ENCODE results near the gene ASXL2. TPM values are rescaled to one million over a fixed set of nuclear protein-coding genes. Genes with fewer than 3 reads are reported as not detected.
"Not testable (repeated sequence)": the region's sequence is repeated elsewhere in the genome, so short reads cannot be mapped to it uniquely, and the experiment has no call there.

ASXL2 gene
- total RNA-seq, 1 donor from 2014 or later: 4.7 TPM

- no peak for DNase-seq
Measured at GRCh38 chr2:25735835-25736234, 142.5 kb downstream of the ASXL2 start.

DNA sequence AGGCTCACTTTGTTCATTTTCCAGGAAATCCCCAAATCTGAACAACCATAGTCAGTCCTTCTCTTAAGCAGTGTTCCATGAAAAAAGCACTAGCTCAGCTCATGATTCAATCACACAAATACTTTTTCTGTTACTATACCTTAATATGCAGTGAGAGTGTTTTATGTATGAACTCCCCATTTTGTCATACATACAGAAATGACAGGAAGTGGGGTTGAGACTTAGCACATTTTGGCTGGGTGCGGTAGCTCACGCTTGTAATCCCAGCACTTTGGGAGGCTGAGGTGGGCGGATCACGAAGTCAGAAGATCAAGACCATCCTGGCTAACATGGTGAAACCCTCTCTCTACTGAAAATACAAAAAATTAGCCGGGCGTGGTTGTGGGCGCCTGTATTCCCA is 149.7 kb downstream of the ASXL2 start:
- DNase-seq: no peak

DNA sequence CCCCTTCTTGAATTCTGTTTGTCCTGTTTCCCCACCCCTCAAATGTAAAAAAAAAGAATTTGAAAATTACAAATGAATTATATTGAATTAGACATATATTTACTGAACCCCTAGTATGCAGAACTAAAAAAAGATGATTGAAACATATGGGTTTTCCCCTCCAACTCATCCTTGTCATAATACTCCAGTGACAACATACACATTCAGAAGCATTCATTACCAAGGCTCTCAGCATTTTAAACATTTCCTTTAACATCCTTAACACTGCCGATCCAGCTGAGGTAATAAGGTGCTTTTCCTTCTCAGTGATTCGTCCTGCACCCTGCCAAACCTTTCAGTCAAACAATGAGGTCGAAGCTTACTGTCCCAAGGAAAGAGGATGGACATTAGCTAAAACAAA is 151.8 kb downstream of the ASXL2 start:
- no peak for DNase-seq

DNA sequence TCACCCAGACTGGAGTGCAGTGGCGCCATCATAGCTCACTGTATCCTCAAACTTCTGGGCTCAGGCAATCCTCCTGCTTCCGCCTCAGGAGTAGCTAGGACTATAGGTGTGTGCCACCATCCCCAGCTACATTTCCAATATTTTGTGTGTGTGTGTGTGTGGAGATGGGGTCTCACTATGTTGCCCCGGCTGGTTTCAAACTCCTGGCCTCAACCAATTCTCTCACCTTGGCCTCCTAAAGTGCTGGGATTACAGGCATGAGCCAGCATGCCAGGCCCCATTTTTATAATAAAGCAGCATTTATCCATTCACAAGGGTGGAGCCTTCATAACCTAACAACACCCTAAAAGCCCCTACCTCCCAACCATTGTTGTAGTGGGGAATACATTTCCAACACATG is 152.4 kb downstream of the ASXL2 start:
- no peak for DNase-seq

DNA sequence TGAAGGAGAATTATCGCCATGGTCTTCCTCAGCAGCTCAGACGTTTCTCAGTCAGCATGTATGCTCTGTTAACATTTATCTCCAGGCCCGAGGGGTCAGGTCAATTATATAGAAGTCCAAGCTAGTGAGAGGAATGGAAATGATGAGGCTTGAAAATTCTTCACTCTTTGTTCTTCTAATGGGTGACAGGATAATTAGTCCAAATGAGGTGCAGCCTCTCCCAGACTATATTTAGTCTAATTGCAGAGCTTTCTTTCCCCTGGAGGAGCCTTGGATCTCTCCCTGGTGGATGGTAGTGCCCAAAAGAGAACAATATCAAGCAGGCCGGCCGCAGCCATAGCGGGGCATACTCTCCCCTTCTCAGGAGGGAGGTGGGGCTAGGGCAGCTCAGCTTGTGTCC is 153.5 kb downstream of the ASXL2 start:
- no peak for DNase-seq

- no peak for DNase-seq
Measured at GRCh38 chr2:25722224-25722623, 156.1 kb downstream of the ASXL2 start.

DNA sequence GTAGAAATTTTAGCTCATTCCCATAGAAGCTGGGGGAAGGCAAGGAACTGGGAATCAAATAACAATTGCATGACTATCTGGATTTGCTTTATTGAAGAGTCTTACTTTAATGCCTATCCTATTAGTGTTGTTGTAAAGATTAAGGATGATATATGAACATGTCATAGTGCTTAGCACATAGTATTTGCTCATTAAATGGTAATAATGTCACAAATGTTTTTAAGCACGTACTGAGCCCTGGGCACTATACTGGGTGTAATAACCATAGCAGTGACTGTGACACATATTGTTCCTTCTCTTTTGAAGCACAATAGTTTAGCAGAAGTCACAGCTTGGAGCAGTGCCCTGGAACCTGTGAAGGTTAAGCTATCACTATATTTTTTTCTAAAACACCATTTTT is 157.7 kb downstream of the ASXL2 start:
- no peak for DNase-seq

- no peak for DNase-seq
Measured at GRCh38 chr2:25714740-25715139, 163.5 kb downstream of the ASXL2 start.

GRCh38 chr2:25712455-25712854 is 165.8 kb downstream of the ASXL2 start:
- DNase-seq: no peak

- no peak for DNase-seq
Measured at GRCh38 chr2:25711675-25712354, 166.5 kb downstream of the ASXL2 start.

GRCh38 chr2:25710750-25711149 is 167.5 kb downstream of the ASXL2 start:
- no peak for DNase-seq

DNA sequence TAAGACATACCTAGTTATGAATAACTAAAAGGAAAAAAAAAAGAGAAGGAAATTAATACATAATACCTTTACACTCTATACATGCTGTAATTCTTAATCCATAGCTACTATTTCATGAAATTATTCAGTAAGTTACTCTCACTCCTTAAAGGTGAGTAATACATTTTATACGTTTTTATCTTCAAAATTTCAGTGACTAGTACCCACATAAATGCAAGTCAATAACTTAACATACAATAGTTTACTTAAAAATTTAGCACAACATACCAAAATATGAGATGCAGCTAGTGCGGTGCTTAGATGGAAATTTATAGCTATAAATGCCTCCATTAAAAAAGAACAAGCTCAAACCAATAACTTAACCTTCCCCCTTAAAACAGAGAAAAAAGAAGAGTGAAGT is 168.9 kb downstream of the ASXL2 start:
- DNase-seq: no peak

DNA sequence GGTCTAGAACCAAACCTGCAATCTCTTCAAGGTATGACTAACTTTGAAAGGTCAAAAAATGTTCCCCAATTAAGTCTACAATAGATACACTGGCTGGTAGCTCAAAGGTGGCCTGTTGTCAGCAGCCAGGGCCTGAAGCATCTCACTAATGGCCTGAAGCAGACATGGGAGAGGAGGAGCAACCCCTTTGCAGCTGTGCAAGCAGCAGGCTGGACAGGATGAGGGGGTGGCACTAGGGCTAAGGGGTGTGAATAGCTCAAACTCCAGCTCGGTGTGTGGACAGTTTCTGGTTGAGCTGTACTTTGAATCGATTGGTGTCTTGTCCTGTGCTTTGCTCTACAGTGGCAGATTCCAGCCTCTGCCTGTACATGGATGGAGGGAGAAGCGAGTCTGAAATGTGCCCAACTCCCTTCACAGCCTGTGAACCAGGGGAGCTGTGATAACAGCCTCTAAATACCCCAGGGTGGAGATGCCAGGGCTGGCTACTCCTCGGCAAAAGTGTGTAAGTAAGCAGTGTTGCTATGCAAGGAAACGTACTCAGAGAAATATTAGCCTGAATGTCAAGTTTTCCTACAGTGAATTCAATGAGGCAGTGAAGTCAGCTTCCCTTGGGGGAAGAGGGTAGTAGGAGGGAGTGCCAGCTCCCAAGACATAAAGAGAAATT is 170.2 kb downstream of the ASXL2 start:
- DNase-seq: no peak

GRCh38 chr2:25705575-25705974 is 172.7 kb downstream of the ASXL2 start:
- not testable (repeated sequence) for DNase-seq

- DNase-seq: no peak
Measured at GRCh38 chr2:25701801-25702200, 176.5 kb downstream of the ASXL2 start.

DNA sequence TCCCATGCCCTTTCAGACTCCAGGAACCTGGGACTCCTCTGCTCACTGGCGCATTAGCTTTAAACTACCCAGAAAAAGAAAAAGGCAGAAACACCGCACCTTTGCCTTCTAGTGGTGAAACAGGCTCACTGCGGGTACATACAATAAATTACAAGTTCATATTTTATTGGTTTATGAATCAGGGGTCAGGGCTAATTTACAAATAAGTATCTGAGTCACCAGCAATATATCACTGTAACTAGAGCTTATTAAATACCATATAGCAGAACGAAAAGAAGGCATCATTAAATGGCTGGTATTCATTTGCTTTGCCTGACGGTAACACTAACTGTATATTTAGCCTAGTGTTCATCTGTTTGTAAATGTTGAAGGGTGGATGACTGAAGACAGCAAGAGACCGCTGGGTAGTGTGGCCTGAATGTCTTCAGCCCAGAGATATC is 178.0 kb downstream of the ASXL2 start:
- DNase-seq: peak; percentile 6

GRCh38 chr2:25699216-25699615 is 179.1 kb downstream of the ASXL2 start:
- DNase-seq: no peak

- DNase-seq: no peak
Measured at GRCh38 chr2:25698752-25699151, 179.5 kb downstream of the ASXL2 start.

DNA sequence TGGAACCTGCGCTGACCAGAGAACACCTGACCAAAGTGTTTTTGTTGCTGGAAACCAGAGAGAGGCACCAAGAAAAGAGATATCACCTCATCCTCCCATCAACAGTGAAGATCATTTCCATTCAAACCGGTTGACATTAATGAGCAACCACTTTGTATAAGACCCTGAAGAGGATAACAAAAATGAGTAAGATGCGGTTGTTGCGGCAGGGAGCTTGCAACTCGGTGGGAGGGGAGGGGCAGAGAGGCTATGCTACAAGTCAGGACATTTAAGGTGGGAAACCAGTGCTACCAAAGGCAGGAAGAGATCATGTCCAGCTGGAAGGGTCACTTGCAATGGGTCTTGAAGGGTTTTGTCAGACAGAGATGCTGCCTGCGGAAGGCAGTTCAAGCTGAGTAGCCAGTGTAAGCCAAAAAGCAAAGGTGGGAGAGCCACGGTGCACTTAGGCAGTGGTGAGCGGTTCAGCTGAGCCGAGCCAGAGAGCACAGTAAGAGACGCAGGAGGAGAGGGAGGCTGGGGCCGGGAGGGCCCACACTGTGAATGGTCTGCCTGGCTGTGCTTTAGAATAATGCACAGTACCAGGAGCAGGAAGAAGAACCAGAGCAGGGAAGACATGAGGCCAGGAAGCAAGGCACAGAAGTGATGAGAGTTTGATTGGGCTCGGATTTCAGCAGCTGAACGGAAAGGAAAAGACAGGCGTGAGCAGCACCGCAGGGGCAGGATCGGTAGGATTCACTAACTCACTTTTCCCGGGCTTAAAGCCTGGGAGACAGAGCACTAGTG is 180.5 kb downstream of the ASXL2 start:
- DNase-seq: no peak

DNA sequence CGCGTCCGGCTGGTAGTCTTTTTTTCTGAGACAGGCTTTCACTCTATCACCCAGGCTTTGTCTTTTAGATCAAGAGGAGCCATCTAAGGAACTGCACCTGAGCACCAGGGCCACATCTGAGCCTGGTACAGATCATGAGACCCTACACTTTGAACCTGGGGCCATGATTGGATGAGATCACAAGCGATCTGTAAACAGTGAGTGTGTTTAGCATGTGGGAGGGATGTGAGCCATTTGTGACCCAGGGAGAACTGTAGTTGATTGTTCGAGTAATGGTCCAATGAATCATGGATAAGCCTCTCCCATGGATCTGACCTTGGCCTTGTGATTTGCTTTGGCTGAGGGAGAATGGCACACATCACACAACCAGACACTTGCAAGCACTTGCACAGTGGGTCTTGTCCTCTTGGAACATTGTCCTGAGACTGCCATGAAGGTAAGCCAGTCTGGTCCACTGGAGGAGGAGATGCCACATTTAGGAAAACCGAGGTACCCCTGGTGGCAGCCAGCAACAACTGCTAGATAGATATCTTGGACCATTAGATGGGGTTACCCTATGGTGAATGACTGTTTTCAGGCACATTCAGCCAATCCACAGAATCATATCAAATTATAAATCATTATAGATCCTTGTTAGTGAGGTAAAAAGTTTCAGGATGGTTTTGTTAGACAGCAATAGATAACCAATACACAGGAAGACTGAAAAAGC is 185.4 kb downstream of the ASXL2 start:
- no peak for DNase-seq

- no peak for DNase-seq
Measured at GRCh38 chr2:25692143-25692542, 186.1 kb downstream of the ASXL2 start.

DNA sequence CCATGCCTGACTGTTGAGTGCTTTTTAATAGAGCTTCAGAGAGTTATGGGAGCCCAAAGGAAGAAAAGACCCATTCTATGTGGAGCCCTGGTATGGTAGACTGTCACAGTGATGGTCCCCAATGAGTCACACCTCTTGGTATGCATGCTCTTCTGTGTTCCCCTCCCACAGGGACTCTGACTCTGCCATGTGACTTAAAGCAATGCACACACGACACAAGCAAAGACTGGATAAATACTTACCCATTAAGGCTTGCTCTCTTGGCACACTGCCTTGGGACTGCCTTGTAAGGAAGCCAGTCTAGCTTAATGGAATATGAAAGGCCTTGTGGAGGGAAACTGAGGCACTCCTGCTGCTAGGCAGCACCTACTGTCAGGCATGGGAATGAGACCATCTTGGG is 188.2 kb downstream of the ASXL2 start:
- DNase-seq: no peak

DNA sequence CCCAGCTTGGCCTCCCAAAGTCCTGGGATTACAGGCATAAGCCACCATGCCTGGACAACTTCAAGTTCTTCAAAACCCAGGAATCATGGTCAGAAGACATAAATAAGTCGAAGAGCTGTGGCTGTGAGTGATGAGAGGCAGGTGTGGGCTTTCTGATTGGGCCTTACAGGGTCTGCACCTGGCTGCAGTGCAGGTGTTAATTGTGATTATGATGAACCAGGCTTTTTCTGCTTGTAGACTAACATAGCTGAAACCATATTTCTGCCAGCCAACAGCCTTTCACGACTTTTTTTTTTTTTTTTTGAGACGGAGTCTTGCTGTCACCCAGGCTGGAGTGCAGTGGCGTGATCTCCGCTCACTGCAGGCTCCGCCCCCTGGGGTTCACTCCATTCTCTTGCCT is 190.1 kb downstream of the ASXL2 start:
- no peak for DNase-seq
